IMR-90 (cell line): ENCODE results near the gene TTLL9.

Source experiments
- CTCF ChIP-seq: conservative IDR thresholded peaks from 2 replicates; pipeline ENCODE4 v1.5.1; 2012; ENCODE audit warnings: mild to moderate bottlenecking, low read depth, low read length, improper control_type of control experiment
- FOS ChIP-seq: fragments of 150-350 bp; IDR thresholded peaks from 2 replicates; pipeline ENCODE4 v1.6.1; 2016; ENCODE audit warnings: low read depth, low read length
- POLR2A ChIP-seq: IDR thresholded peaks from 2 replicates; pipeline ENCODE4 v1.6.1; 2012; ENCODE audit warnings: mild to moderate bottlenecking, low read depth, low read length
- SMC3 ChIP-seq: fragments of 150-350 bp; IDR thresholded peaks from 2 replicates; pipeline ENCODE4 v1.6.1; 2016; ENCODE audit warnings: low read depth, mild to moderate bottlenecking, antibody characterized with exemption, low read length, moderate library complexity

- TF ChIP-seq SMC3 = no peak
- no peak for TF ChIP-seq CTCF
- TF ChIP-seq POLR2A = no peak
- TF ChIP-seq FOS = no peak
These were observed 36.6 kb downstream of the TTLL9 start for GRCh38 chr20:31907046-31907445.
